ENCODE measurements around the gene KIDINS220. TPM values are rescaled to one million over a fixed set of nuclear protein-coding genes. Genes with fewer than 3 reads are reported as not detected.

Gene KIDINS220
- total RNA-seq, 2 donors from 2014 or later = 36.1 to 49.9 TPM

GRCh38 chr2:8797682-8798081 is 39.7 kb downstream of the KIDINS220 start:
- H3K36me3 ChIP-seq = peaks cover 48% of the 10 kb centered on the region
- no peak for DNase-seq (ENCODE audit: low spot score)
- no peak overlapping the region for H3K27ac ChIP-seq
- H3K27me3 ChIP-seq = no peaks in the 10 kb centered on the region
- no peak for TF ChIP-seq CTCF (IDR thresholded peaks at IDR 0.05)
- no peak overlapping the region for H3K4me3 ChIP-seq
- H3K9me3 ChIP-seq = no peaks in the 10 kb centered on the region
- no peaks in the 10 kb centered on the region for H3K4me1 ChIP-seq

GRCh38 chr2:8796878-8797550 is 40.4 kb downstream of the KIDINS220 start:
- H3K4me1 ChIP-seq = no peaks in the 10 kb centered on the region
- no peak overlapping the region for H3K4me3 ChIP-seq
- DNase-seq (ENCODE audit: low spot score) = no peak
- no peak for TF ChIP-seq CTCF (IDR thresholded peaks at IDR 0.05)
- H3K27me3 ChIP-seq = no peaks in the 10 kb centered on the region
- no peaks in the 10 kb centered on the region for H3K9me3 ChIP-seq
- H3K36me3 ChIP-seq = peaks cover 47% of the 10 kb centered on the region
- no peak overlapping the region for H3K27ac ChIP-seq

- Histone ChIP-seq H3K36me3 (peaks cover 41% of the 10 kb centered on the region), H3K4me3 (no peak overlapping the region), H3K4me1 (no peaks in the 10 kb centered on the region), H3K9me3 (no peaks in the 10 kb centered on the region), H3K27ac (no peak overlapping the region), H3K27me3 (no peaks in the 10 kb centered on the region)
- no peak for DNase-seq (ENCODE audit: low spot score)
- no peak for TF ChIP-seq CTCF (IDR thresholded peaks at IDR 0.05)
These were observed 41.0 kb downstream of the KIDINS220 start for GRCh38 chr2:8796315-8796848.

- Histone ChIP-seq H3K27me3 (no peaks in the 10 kb centered on the region), H3K9me3 (no peaks in the 10 kb centered on the region), H3K4me3 (no peak overlapping the region), H3K36me3 (peaks cover 44% of the 10 kb centered on the region), H3K27ac (no peak overlapping the region), H3K4me1 (no peaks in the 10 kb centered on the region)
- DNase-seq (ENCODE audit: low spot score) = no peak
- no peak for TF ChIP-seq CTCF (IDR thresholded peaks at IDR 0.05)
These were observed 42.2 kb downstream of the KIDINS220 start for GRCh38 chr2:8794923-8795825.

GRCh38 chr2:8790739-8791162 is 46.7 kb downstream of the KIDINS220 start:
- DNase-seq (ENCODE audit: low spot score) = no peak
- H3K4me1 ChIP-seq = no peaks in the 10 kb centered on the region
- peaks cover 51% of the 10 kb centered on the region for H3K36me3 ChIP-seq
- H3K9me3 ChIP-seq = no peaks in the 10 kb centered on the region
- no peak for TF ChIP-seq CTCF (IDR thresholded peaks at IDR 0.05)
- H3K4me3 ChIP-seq = no peak overlapping the region
- H3K27me3 ChIP-seq = no peaks in the 10 kb centered on the region
- H3K27ac ChIP-seq = no peak overlapping the region

All from right atrium auricular region (tissue), 2 donors.